Measurements from ENCODE around the gene ORC3.

Gene ORC3

DNA sequence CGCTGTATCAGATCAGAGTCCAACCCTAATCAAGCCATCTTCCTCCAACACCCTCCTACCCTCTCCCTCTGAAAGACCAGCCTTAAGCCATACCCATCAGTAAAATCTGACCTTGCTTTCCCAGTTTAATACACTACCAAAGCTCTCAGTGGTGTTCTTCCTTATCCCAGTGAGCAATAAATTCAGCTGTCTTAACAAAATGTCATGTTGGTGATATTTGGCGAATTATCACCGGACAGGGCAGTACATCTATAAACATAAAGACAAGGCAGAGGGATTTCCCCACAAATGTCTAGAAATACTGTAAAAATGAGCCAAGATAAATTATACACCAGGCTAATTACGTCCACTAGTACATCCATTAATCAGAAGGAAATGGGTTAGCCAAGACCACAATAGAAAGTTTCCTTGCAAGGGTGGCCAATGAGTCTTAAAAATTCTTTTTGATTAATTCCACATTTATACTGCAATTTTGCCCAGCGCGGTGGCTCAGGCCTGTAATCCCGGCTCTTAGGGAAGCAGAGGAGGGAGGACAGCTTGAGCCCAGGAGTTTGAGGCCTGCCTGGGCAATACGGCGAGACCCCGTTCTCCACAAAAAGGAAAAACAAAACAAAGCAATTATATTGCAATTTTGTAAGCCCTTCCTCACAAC, 1.1 kb upstream of the ORC3 start:
- Histone ChIP-seq H3K4me1 (ENCODE audit: insufficient read depth, poor library complexity, severe bottlenecking) (peaks cover 6% of the 10 kb centered on the region), H3K9me3 (ENCODE audit: severe bottlenecking) (no peaks in the 10 kb centered on the region), H3K4me3 (ENCODE audit: severe bottlenecking) (peak overlapping the region; percentile 58), H3K36me3 (ENCODE audit: low read depth) (peaks cover 28% of the 10 kb centered on the region), H3K27ac (ENCODE audit: poor library complexity, severe bottlenecking) (peak overlapping the region; percentile 40), H3K27me3 (ENCODE audit: insufficient read depth, poor library complexity, severe bottlenecking) (no peaks in the 10 kb centered on the region)
- DNase-seq (ENCODE audit: low spot score) (no peak), ATAC-seq (ENCODE audit: low read depth) (no peak)
- no peak for TF ChIP-seq CTCF (IDR thresholded peaks at IDR 0.05; ENCODE audit: poor library complexity, severe bottlenecking)

DNA sequence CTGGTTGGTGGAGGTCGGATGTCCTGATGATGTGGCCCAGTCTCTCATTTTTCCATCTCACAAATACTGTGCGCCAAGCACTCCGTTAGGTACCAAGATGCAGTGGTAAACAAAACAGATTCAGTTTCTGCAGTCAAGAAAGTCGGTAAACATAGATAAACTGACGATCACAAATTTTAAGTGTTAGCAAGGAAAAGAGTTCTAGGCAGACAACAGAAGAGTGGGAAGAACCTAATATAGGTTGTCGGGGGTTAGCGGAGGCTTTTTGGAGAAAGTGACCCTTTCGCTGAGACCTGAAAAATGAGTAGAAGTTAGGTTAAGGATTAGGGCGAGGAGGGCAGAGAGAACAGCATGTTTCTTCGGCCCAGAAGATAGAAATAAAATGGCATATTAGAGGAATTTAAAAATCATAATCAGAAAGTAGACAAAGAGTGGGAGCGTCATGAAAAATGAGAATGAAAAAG, 514 bp downstream of the ORC3 start:
- DNase-seq (ENCODE audit: low spot score) = no peak
- H3K4me1 ChIP-seq (ENCODE audit: insufficient read depth, poor library complexity, severe bottlenecking) = peaks cover 6% of the 10 kb centered on the region
- H3K27ac ChIP-seq (ENCODE audit: poor library complexity, severe bottlenecking) = peak overlapping the region; percentile 40
- H3K9me3 ChIP-seq (ENCODE audit: severe bottlenecking) = no peaks in the 10 kb centered on the region
- no peak for ATAC-seq (ENCODE audit: low read depth)
- peak overlapping the region; percentile 58 for H3K4me3 ChIP-seq (ENCODE audit: severe bottlenecking)
- no peak for TF ChIP-seq CTCF (IDR thresholded peaks at IDR 0.05; ENCODE audit: poor library complexity, severe bottlenecking)
- peaks cover 34% of the 10 kb centered on the region for H3K36me3 ChIP-seq (ENCODE audit: low read depth)
- H3K27me3 ChIP-seq (ENCODE audit: insufficient read depth, poor library complexity, severe bottlenecking) = no peaks in the 10 kb centered on the region

- H3K4me1 ChIP-seq (ENCODE audit: insufficient read depth, poor library complexity, severe bottlenecking) = peaks cover 6% of the 10 kb centered on the region
- DNase-seq (ENCODE audit: low spot score) (no peak), ATAC-seq (ENCODE audit: low read depth) (no peak)
- H3K27ac ChIP-seq (ENCODE audit: poor library complexity, severe bottlenecking) = no peak overlapping the region
- H3K27me3 ChIP-seq (ENCODE audit: insufficient read depth, poor library complexity, severe bottlenecking) = no peaks in the 10 kb centered on the region
- H3K4me3 ChIP-seq (ENCODE audit: severe bottlenecking) = peak overlapping the region; percentile 58
- no peaks in the 10 kb centered on the region for H3K9me3 ChIP-seq (ENCODE audit: severe bottlenecking)
- TF ChIP-seq CTCF (IDR thresholded peaks at IDR 0.05; ENCODE audit: poor library complexity, severe bottlenecking) = no peak
- peaks cover 37% of the 10 kb centered on the region for H3K36me3 ChIP-seq (ENCODE audit: low read depth)
Measured at GRCh38 chr6:87590990-87591389, 1.1 kb downstream of the ORC3 start.

DNA sequence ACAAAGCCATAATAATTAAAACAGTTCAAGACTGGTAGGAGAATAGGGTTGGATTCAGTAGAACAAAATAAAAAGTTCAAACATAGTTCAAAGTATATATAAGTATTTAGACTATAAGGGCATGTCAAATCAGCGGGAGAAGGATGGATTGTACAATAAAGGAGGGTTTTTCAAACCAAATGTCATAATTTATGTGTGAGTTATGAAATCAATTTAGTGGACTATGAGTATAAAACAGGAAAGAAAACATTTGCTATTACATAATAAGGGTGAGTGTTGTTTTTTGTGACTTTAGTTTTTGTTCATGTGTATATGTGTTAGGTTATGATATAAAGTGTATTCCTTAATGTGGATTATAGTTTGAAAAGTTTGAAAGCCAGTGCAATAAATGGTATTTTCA, 10.6 kb downstream of the ORC3 start:
- ATAC-seq (ENCODE audit: low read depth) = no peak
- DNase-seq (ENCODE audit: low spot score) = no peak
- no peak overlapping the region for H3K27ac ChIP-seq (ENCODE audit: poor library complexity, severe bottlenecking)
- H3K4me1 ChIP-seq (ENCODE audit: insufficient read depth, poor library complexity, severe bottlenecking) = no peaks in the 10 kb centered on the region
- no peak overlapping the region for H3K4me3 ChIP-seq (ENCODE audit: severe bottlenecking)
- TF ChIP-seq CTCF (IDR thresholded peaks at IDR 0.05; ENCODE audit: poor library complexity, severe bottlenecking) = no peak
- H3K27me3 ChIP-seq (ENCODE audit: insufficient read depth, poor library complexity, severe bottlenecking) = no peaks in the 10 kb centered on the region
- peaks cover 40% of the 10 kb centered on the region for H3K36me3 ChIP-seq (ENCODE audit: low read depth)
- no peaks in the 10 kb centered on the region for H3K9me3 ChIP-seq (ENCODE audit: severe bottlenecking)

GRCh38 chr6:87606199-87606598, 16.3 kb downstream of the ORC3 start:
- Histone ChIP-seq H3K9me3 (ENCODE audit: severe bottlenecking) (no peaks in the 10 kb centered on the region), H3K4me1 (ENCODE audit: insufficient read depth, poor library complexity, severe bottlenecking) (no peaks in the 10 kb centered on the region), H3K27me3 (ENCODE audit: insufficient read depth, poor library complexity, severe bottlenecking) (no peaks in the 10 kb centered on the region), H3K27ac (ENCODE audit: poor library complexity, severe bottlenecking) (no peak overlapping the region), H3K4me3 (ENCODE audit: severe bottlenecking) (no peak overlapping the region), H3K36me3 (ENCODE audit: low read depth) (peaks cover 70% of the 10 kb centered on the region)
- DNase-seq (ENCODE audit: low spot score) (no peak), ATAC-seq (ENCODE audit: low read depth) (no peak)
- no peak for TF ChIP-seq CTCF (IDR thresholded peaks at IDR 0.05; ENCODE audit: poor library complexity, severe bottlenecking)
